HG03064 (cell line): ENCODE data around the gene CPNE1.

Experiments
- ATAC-seq: cut with Tn5 transposase; IDR thresholded peaks from one replicate; pipeline ENCODE4 v1.9.1; 2021; ENCODE audit warnings: low read depth; ENCODE audit not compliant: unreplicated experiment

The CPNE1 gene

DNA sequence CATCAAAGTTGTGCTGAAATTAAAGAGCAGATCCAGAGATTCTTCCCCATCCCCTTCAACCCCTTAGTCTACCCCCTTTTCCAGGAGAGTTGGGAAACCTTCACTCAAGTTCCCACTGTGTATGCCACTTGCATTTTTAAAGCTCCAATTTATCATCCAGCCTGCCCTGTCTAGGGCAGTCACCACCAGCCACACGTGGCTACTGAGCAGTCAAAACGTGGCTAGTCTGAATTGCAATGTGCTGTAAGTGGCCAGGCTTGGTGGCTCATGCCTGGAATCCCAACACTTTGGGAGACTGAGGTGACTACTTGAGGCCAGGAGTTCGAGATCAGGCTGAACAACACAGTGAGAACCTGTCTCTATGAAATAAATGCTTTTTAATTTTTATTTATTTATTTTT lies 87.9 kb downstream of the CPNE1 start:
- no peak for ATAC-seq
